HL-60 (cell line): Measurements from ENCODE around the gene EPB41L3.
"Not testable (repeated sequence)": the region's sequence is repeated elsewhere in the genome, so short reads cannot be mapped to it uniquely, and the experiment has no call there.

Experiments
- DNase-seq, 2 experiments: peaks; one replicate each; pipeline ENCODE4 v3.0.0-alpha.2; 2010 to 2020; ENCODE audit warnings: low read depth in 1 of 2, low spot score in 1 of 2
- H3K27ac ChIP-seq: fragments of 250-450 bp; sonication (Bioruptor Pico); replicated peaks from 2 replicates; pipeline ENCODE4 v1.5.1; 2020; ENCODE audit warnings: mild to moderate bottlenecking, moderate library complexity
- H3K27me3 ChIP-seq: fragments of 250-450 bp; sonication (Bioruptor Pico); 2 replicates; pipeline ENCODE4 v1.5.1; 2021; ENCODE audit warnings: mild to moderate bottlenecking, moderate library complexity; ENCODE audit not compliant: insufficient read depth, poor library complexity, severe bottlenecking
- H3K4me3 ChIP-seq: replicated peaks from 2 replicates; pipeline ENCODE4 v1.5.1; 2011; ENCODE audit warnings: mild to moderate bottlenecking, control low read depth, low read length; ENCODE audit not compliant: insufficient read depth
- GABPA ChIP-seq: IDR thresholded peaks from 2 replicates; pipeline ENCODE4 v1.6.1; 2012; ENCODE audit warnings: low read depth
- POLR2AphosphoS5 ChIP-seq: IDR thresholded peaks from 2 replicates; pipeline ENCODE4 v1.6.1; 2012; ENCODE audit warnings: low read depth
- SPI1 ChIP-seq: IDR thresholded peaks from 2 replicates; pipeline ENCODE4 v1.6.1; 2012; ENCODE audit warnings: low read depth, mild to moderate bottlenecking, borderline replicate concordance
- TF ChIP-seq, protein P1 (sequence below): IDR thresholded peaks from one replicate; pipeline ENCODE4 v1.5.1; 2011; ENCODE audit warnings: low read length, control low read depth, inconsistent platforms; ENCODE audit not compliant: insufficient read depth
- TF ChIP-seq, protein P2 (sequence below): IDR thresholded peaks from 2 replicates; pipeline ENCODE4 v1.6.1; 2012; ENCODE audit warnings: low read depth; ENCODE audit not compliant: insufficient replicate concordance

Gene EPB41L3

DNA sequence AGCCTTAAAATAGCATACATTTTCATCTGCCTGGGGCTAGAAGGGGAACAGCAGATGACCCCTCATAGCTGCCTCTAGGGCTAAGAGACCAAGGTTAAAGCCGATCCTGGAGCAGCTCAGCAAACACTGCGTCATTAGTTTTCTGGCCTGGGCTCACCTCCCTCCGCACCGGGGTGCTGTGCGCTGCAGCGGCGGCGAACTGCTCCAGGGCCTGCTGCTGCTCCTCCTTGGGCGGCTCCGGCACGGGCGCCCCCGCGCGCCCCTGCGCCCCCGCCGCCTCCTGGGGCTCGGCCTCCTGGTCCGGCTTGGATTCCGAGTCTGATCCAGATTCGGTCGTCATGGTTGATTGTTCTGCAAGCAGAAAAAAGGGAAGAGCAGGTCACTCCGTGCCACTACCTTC is 55.0 kb downstream of the EPB41L3 start:
- no peak overlapping the region for H3K4me3 ChIP-seq
- H3K27ac ChIP-seq = no peak overlapping the region
- no peaks in the 10 kb centered on the region for H3K27me3 ChIP-seq
- no peak for DNase-seq
- no peak for TF ChIP-seq SPI1
- no peak for TF ChIP-seq POLR2AphosphoS5
- TF ChIP-seq, protein P1, sequence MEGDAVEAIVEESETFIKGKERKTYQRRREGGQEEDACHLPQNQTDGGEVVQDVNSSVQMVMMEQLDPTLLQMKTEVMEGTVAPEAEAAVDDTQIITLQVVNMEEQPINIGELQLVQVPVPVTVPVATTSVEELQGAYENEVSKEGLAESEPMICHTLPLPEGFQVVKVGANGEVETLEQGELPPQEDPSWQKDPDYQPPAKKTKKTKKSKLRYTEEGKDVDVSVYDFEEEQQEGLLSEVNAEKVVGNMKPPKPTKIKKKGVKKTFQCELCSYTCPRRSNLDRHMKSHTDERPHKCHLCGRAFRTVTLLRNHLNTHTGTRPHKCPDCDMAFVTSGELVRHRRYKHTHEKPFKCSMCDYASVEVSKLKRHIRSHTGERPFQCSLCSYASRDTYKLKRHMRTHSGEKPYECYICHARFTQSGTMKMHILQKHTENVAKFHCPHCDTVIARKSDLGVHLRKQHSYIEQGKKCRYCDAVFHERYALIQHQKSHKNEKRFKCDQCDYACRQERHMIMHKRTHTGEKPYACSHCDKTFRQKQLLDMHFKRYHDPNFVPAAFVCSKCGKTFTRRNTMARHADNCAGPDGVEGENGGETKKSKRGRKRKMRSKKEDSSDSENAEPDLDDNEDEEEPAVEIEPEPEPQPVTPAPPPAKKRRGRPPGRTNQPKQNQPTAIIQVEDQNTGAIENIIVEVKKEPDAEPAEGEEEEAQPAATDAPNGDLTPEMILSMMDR = no peak
- TF ChIP-seq, protein P2, sequence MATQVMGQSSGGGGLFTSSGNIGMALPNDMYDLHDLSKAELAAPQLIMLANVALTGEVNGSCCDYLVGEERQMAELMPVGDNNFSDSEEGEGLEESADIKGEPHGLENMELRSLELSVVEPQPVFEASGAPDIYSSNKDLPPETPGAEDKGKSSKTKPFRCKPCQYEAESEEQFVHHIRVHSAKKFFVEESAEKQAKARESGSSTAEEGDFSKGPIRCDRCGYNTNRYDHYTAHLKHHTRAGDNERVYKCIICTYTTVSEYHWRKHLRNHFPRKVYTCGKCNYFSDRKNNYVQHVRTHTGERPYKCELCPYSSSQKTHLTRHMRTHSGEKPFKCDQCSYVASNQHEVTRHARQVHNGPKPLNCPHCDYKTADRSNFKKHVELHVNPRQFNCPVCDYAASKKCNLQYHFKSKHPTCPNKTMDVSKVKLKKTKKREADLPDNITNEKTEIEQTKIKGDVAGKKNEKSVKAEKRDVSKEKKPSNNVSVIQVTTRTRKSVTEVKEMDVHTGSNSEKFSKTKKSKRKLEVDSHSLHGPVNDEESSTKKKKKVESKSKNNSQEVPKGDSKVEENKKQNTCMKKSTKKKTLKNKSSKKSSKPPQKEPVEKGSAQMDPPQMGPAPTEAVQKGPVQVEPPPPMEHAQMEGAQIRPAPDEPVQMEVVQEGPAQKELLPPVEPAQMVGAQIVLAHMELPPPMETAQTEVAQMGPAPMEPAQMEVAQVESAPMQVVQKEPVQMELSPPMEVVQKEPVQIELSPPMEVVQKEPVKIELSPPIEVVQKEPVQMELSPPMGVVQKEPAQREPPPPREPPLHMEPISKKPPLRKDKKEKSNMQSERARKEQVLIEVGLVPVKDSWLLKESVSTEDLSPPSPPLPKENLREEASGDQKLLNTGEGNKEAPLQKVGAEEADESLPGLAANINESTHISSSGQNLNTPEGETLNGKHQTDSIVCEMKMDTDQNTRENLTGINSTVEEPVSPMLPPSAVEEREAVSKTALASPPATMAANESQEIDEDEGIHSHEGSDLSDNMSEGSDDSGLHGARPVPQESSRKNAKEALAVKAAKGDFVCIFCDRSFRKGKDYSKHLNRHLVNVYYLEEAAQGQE = no peak
- no peak for TF ChIP-seq GABPA

DNA sequence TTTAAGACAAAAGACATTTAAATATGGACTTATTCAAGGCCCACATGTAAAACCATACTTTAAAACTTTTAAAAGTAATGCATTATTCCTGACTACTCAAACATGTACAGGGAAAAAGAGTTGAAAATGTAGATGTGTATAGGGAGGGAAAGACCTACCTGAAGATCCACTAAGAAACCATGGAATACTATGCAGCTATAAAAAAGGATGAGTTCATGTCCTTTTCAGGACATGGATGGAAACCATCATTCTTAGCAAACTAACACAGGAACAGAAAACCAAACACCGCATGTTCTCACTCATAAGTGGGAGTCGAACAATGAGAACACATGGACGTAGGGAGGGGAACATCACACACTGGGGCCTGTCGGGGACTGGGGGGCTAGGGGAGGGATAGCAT is 55.8 kb downstream of the EPB41L3 start:
- not testable (repeated sequence) for H3K4me3 ChIP-seq, H3K27ac ChIP-seq, H3K27me3 ChIP-seq, DNase-seq

DNA sequence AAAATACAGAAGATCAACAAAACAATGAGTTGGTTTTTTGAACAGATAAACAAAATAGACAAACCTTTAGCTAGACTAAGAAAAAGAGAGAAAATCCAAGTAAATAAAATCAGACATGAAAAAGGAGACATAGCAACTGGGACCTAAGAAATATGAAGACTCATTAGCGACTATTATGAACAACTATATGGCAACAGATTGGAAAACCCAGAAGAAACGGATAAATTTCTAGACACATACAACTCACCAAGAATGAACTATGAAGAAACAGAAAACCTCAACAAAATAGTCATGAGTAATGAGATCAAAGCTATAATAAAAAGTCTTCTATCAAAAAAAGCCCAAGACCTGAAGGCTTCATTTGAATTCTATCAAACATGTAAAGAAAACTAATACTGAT is 59.3 kb downstream of the EPB41L3 start:
- no peak for TF ChIP-seq POLR2AphosphoS5
- TF ChIP-seq, protein P1 = no peak
- no peak for TF ChIP-seq SPI1
- TF ChIP-seq, protein P2 = no peak

DNA sequence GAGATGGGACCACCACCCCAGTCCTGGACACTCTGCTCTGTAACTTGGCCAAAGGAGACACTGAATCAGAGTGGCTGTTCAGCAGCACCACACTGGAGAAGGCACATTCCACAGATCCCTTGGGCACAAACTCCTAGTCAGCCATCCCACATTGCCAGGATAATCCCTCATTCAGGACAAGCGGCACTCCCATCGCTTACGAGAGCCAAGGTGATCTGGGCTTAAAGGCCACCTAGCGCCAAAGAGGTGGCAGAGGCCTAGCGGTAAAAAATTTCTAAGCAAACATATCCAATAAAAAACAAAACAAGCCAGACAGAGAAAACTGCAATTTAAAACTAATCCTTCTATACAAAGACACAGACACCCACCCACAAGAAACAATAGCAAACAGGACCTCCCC is 62.2 kb downstream of the EPB41L3 start:
- no peak overlapping the region for H3K4me3 ChIP-seq
- H3K27ac ChIP-seq = no peak overlapping the region
- no peak for DNase-seq
- no peak for TF ChIP-seq POLR2AphosphoS5
- TF ChIP-seq, protein P1 = no peak
- TF ChIP-seq, protein P2 = no peak
- TF ChIP-seq GABPA = no peak
- no peak for TF ChIP-seq SPI1
- no peaks in the 10 kb centered on the region for H3K27me3 ChIP-seq

More for the DNA sequence above, 59.3 kb downstream of the EPB41L3 start:
- H3K4me3 ChIP-seq = no peak overlapping the region
- no peak for DNase-seq
- H3K27me3 ChIP-seq = no peaks in the 10 kb centered on the region
- no peak overlapping the region for H3K27ac ChIP-seq
